ENCODE measurements around the gene SOX5.

Gene SOX5

GRCh38 chr12:23911574-23911973 lies 37.9 kb downstream of the SOX5 start:
- no peak overlapping the region for H3K4me3 ChIP-seq (ENCODE audit: low read depth, low read length)
- TF ChIP-seq CTCF (IDR thresholded peaks at IDR 0.05; ENCODE audit: low read depth, low read length, missing control alignments): no peak
- no peak for DNase-seq (ENCODE audit: low read depth)

GRCh38 chr12:23909551-23909950 lies 39.9 kb downstream of the SOX5 start:
- no peak for DNase-seq (ENCODE audit: low read depth)
- no peak overlapping the region for H3K4me3 ChIP-seq (ENCODE audit: low read depth, low read length)
- no peak for TF ChIP-seq CTCF (IDR thresholded peaks at IDR 0.05; ENCODE audit: low read depth, low read length, missing control alignments)

- no peak for TF ChIP-seq CTCF (IDR thresholded peaks at IDR 0.05; ENCODE audit: low read depth, low read length, missing control alignments)
- DNase-seq (ENCODE audit: low read depth): no peak
- H3K4me3 ChIP-seq (ENCODE audit: low read depth, low read length): no peak overlapping the region
Observed at GRCh38 chr12:23906329-23906728, 43.1 kb downstream of the SOX5 start.

GRCh38 chr12:23899434-23899833 lies 50.0 kb downstream of the SOX5 start:
- no peak overlapping the region for H3K4me3 ChIP-seq (ENCODE audit: low read depth, low read length)
- no peak for DNase-seq (ENCODE audit: low read depth)
- TF ChIP-seq CTCF (IDR thresholded peaks at IDR 0.05; ENCODE audit: low read depth, low read length, missing control alignments): no peak

GRCh38 chr12:23898121-23898520 lies 51.3 kb downstream of the SOX5 start:
- DNase-seq (ENCODE audit: low read depth): no peak
- TF ChIP-seq CTCF (IDR thresholded peaks at IDR 0.05; ENCODE audit: low read depth, low read length, missing control alignments): no peak
- no peak overlapping the region for H3K4me3 ChIP-seq (ENCODE audit: low read depth, low read length)

GRCh38 chr12:23895792-23896218 lies 53.7 kb downstream of the SOX5 start:
- no peak for TF ChIP-seq CTCF (IDR thresholded peaks at IDR 0.05; ENCODE audit: low read depth, low read length, missing control alignments)
- no peak overlapping the region for H3K4me3 ChIP-seq (ENCODE audit: low read depth, low read length)
- no peak for DNase-seq (ENCODE audit: low read depth)

- no peak overlapping the region for H3K4me3 ChIP-seq (ENCODE audit: low read depth, low read length)
- no peak for DNase-seq (ENCODE audit: low read depth)
- TF ChIP-seq CTCF (IDR thresholded peaks at IDR 0.05; ENCODE audit: low read depth, low read length, missing control alignments): no peak
Observed at GRCh38 chr12:23893611-23894010, 55.9 kb downstream of the SOX5 start.

Data from GM12864 (cell line).